ENCODE data around the gene ST8SIA1.

ST8SIA1 gene

GRCh38 chr12:22304341-22304740, 30.2 kb downstream of the ST8SIA1 start:
- H3K9ac ChIP-seq (ENCODE audit: low read length), result no peak overlapping the region
- no peaks in the 10 kb centered on the region for H3K36me3 ChIP-seq (ENCODE audit: low read length)
- no peaks in the 10 kb centered on the region for H3F3A ChIP-seq (ENCODE audit: insufficient read depth)
- TF ChIP-seq EZH2phosphoT487 (conservative IDR thresholded peaks at IDR 0.05; ENCODE audit: low read length) (no peak), CTCF (IDR thresholded peaks at IDR 0.05; ENCODE audit: insufficient read depth, low read length, poor library complexity, severe bottlenecking) (no peak)
- H3K9me2 ChIP-seq (replicated peaks; ENCODE audit: insufficient read depth, low read length), result no peaks in the 10 kb centered on the region
- no peaks in the 10 kb centered on the region for H4K20me1 ChIP-seq (ENCODE audit: low read depth, low read length)
- no peak overlapping the region for H3K27ac ChIP-seq (ENCODE audit: low read depth, low read length)
- H3K9me3 ChIP-seq (ENCODE audit: insufficient read depth, low read length), result peaks cover 3% of the 10 kb centered on the region; the same call in 1 of the 2 replicates
- H3K79me2 ChIP-seq (ENCODE audit: insufficient read depth, low read length), result no peaks in the 10 kb centered on the region
- H3K27me3 ChIP-seq (ENCODE audit: low read length), result no peaks in the 10 kb centered on the region
- H2AFZ ChIP-seq (ENCODE audit: low read depth, low read length, severe bottlenecking), result no peak overlapping the region
- no peak overlapping the region for H3K4me3 ChIP-seq (ENCODE audit: insufficient read depth, low read length, poor library complexity, severe bottlenecking)
- H3K4me2 ChIP-seq (ENCODE audit: low read depth, low read length, poor library complexity, severe bottlenecking), result no peak overlapping the region

- H4K20me1 ChIP-seq (ENCODE audit: low read depth, low read length), result no peaks in the 10 kb centered on the region
- H3K36me3 ChIP-seq (ENCODE audit: low read length), result no peaks in the 10 kb centered on the region
- TF ChIP-seq EZH2phosphoT487 (conservative IDR thresholded peaks at IDR 0.05; ENCODE audit: low read length) (no peak), CTCF (IDR thresholded peaks at IDR 0.05; ENCODE audit: insufficient read depth, low read length, poor library complexity, severe bottlenecking) (no peak)
- no peak overlapping the region for H3K9ac ChIP-seq (ENCODE audit: low read length)
- H3K27me3 ChIP-seq (ENCODE audit: low read length), result no peaks in the 10 kb centered on the region
- H3F3A ChIP-seq (ENCODE audit: insufficient read depth), result no peaks in the 10 kb centered on the region
- no peak overlapping the region for H3K4me3 ChIP-seq (ENCODE audit: insufficient read depth, low read length, poor library complexity, severe bottlenecking)
- no peak overlapping the region for H3K27ac ChIP-seq (ENCODE audit: low read depth, low read length)
- H3K9me3 ChIP-seq (ENCODE audit: insufficient read depth, low read length), result peaks cover 15% of the 10 kb centered on the region; the same call in 1 of the 2 replicates
- H3K4me2 ChIP-seq (ENCODE audit: low read depth, low read length, poor library complexity, severe bottlenecking), result no peak overlapping the region
- H2AFZ ChIP-seq (ENCODE audit: low read depth, low read length, severe bottlenecking), result no peak overlapping the region
- no peaks in the 10 kb centered on the region for H3K9me2 ChIP-seq (replicated peaks; ENCODE audit: insufficient read depth, low read length)
- H3K79me2 ChIP-seq (ENCODE audit: insufficient read depth, low read length), result no peaks in the 10 kb centered on the region
Measured at GRCh38 chr12:22299294-22299912, 35.1 kb downstream of the ST8SIA1 start.

- no peak overlapping the region for H3K9ac ChIP-seq (ENCODE audit: low read length)
- H4K20me1 ChIP-seq (ENCODE audit: low read depth, low read length), result no peaks in the 10 kb centered on the region
- no peak for TF ChIP-seq EZH2phosphoT487 (conservative IDR thresholded peaks at IDR 0.05; ENCODE audit: low read length)
- no peak for TF ChIP-seq CTCF (IDR thresholded peaks at IDR 0.05; ENCODE audit: insufficient read depth, low read length, poor library complexity, severe bottlenecking)
- no peaks in the 10 kb centered on the region for H3K79me2 ChIP-seq (ENCODE audit: insufficient read depth, low read length)
- H3K27ac ChIP-seq (ENCODE audit: low read depth, low read length), result no peak overlapping the region
- H3K9me3 ChIP-seq (ENCODE audit: insufficient read depth, low read length), result no peaks in the 10 kb centered on the region
- no peaks in the 10 kb centered on the region for H3K27me3 ChIP-seq (ENCODE audit: low read length)
- no peak overlapping the region for H2AFZ ChIP-seq (ENCODE audit: low read depth, low read length, severe bottlenecking)
- no peaks in the 10 kb centered on the region for H3K9me2 ChIP-seq (replicated peaks; ENCODE audit: insufficient read depth, low read length)
- H3F3A ChIP-seq (ENCODE audit: insufficient read depth), result no peaks in the 10 kb centered on the region
- no peak overlapping the region for H3K4me3 ChIP-seq (ENCODE audit: insufficient read depth, low read length, poor library complexity, severe bottlenecking)
- H3K36me3 ChIP-seq (ENCODE audit: low read length), result no peaks in the 10 kb centered on the region
- no peak overlapping the region for H3K4me2 ChIP-seq (ENCODE audit: low read depth, low read length, poor library complexity, severe bottlenecking)
Measured at GRCh38 chr12:22289250-22289649, 45.3 kb downstream of the ST8SIA1 start.

Measured in SU-DHL-6 (cell line).